Liver (tissue), 9 donors: ENCODE results near the gene PCDHGB5. TPM values are rescaled to one million over a fixed set of nuclear protein-coding genes. Genes with fewer than 3 reads are reported as not detected.
"Not testable (repeated sequence)": the region's sequence is repeated elsewhere in the genome, so short reads cannot be mapped to it uniquely, and the experiment has no call there.

ENCODE experiments used
- DNase-seq: peaks from one replicate; pipeline ENCODE4 v3.0.0-alpha.2; 2017; ENCODE audit warnings: low spot score
- H3K27ac ChIP-seq, 2 donors: one replicate each; pipeline ENCODE4 v1.7.0; 2013; ENCODE audit warnings: inconsistent platforms in 2 of 2, low read length in 2 of 2, control low read depth in 1 of 2, low read depth in 1 of 2, mild to moderate bottlenecking in 1 of 2
- H3K27me3 ChIP-seq, 4 donors: one replicate each; pipeline versions ENCODE4 v1.6.1 to v1.7.0; 2013; ENCODE audit warnings: low read length in 3 of 4, inconsistent platforms in 1 of 4, mild to moderate bottlenecking in 1 of 4, moderate library complexity in 1 of 4; ENCODE audit not compliant: control insufficient read depth in 4 of 4, insufficient read depth in 4 of 4
- H3K36me3 ChIP-seq, 4 donors: one replicate each; pipeline versions ENCODE4 v1.6.1 to v1.7.0; 2013; ENCODE audit warnings: low read length in 3 of 4, mild to moderate bottlenecking in 3 of 4, low read depth in 1 of 4, moderate library complexity in 1 of 4; ENCODE audit not compliant: control insufficient read depth in 4 of 4, insufficient read depth in 3 of 4
- H3K4me1 ChIP-seq, 4 donors: one replicate each; pipeline versions ENCODE4 v1.6.1 to v1.7.0; 2013; ENCODE audit warnings: low read length in 3 of 4, mild to moderate bottlenecking in 3 of 4, moderate library complexity in 1 of 4; ENCODE audit not compliant: control insufficient read depth in 4 of 4, insufficient read depth in 4 of 4
- H3K4me3 ChIP-seq, 3 donors: one replicate each; pipeline versions ENCODE4 v1.6.1 to v1.7.0; 2013; ENCODE audit warnings: low read length in 3 of 3, control low read depth in 1 of 3, low read depth in 1 of 3, mild to moderate bottlenecking in 1 of 3
- H3K9ac ChIP-seq, 2 donors: one replicate each; pipeline ENCODE4 v1.7.0; 2013; ENCODE audit warnings: low read length in 2 of 2, mild to moderate bottlenecking in 2 of 2, moderate library complexity in 2 of 2, control low read depth in 1 of 2, low read depth in 1 of 2
- H3K9me3 ChIP-seq, 4 donors: one replicate each; pipeline versions ENCODE4 v1.6.1 to v1.7.0; 2013; ENCODE audit warnings: low read length in 3 of 4; ENCODE audit not compliant: control insufficient read depth in 4 of 4
- ATF3 ChIP-seq: IDR thresholded peaks from 2 replicates; pipeline ENCODE4 v1.6.1; 2016; ENCODE audit warnings: antibody characterized with exemption
- CTCF ChIP-seq: fragments of 150-350 bp; IDR thresholded peaks from 2 replicates; pipeline ENCODE4 v1.5.1; 2017; ENCODE audit warnings: improper control_type of control experiment, low read depth, low read length; ENCODE audit not compliant: missing input control
- EGR1 ChIP-seq, 2 donors: IDR thresholded peaks; 2 replicates each; pipeline ENCODE4 v1.6.1; 2016 to 2018; ENCODE audit warnings: antibody characterized with exemption in 2 of 2, low read depth in 2 of 2
- FOXA1 ChIP-seq: IDR thresholded peaks from 2 replicates; pipeline ENCODE4 v1.6.1; 2016; ENCODE audit warnings: antibody characterized with exemption
- FOXA2 ChIP-seq: IDR thresholded peaks from 2 replicates; pipeline ENCODE4 v1.6.1; 2016; ENCODE audit warnings: antibody characterized with exemption
- GABPA ChIP-seq, 2 donors: IDR thresholded peaks in 1 of 2; conservative IDR thresholded peaks in 1 of 2; 2 replicates each; pipeline ENCODE4 v1.6.1; 2016; ENCODE audit warnings: antibody characterized with exemption in 2 of 2, mild to moderate bottlenecking in 1 of 2, moderate library complexity in 1 of 2
- HNF4A ChIP-seq, 2 donors: conservative IDR thresholded peaks; 2 replicates each; pipeline ENCODE4 v1.6.1; 2016; ENCODE audit warnings: antibody characterized with exemption in 2 of 2, mild to moderate bottlenecking in 2 of 2
- HNF4G ChIP-seq: IDR thresholded peaks from 2 replicates; pipeline ENCODE4 v1.6.1; 2016; ENCODE audit warnings: antibody characterized with exemption
- JUND ChIP-seq, 2 donors: IDR thresholded peaks; 2 replicates each; pipeline ENCODE4 v1.6.1; 2016; ENCODE audit warnings: antibody characterized with exemption in 2 of 2
- MAX ChIP-seq: IDR thresholded peaks from 2 replicates; pipeline ENCODE4 v1.6.1; 2016; ENCODE audit warnings: antibody characterized with exemption
- NR2F2 ChIP-seq: IDR thresholded peaks from 2 replicates; pipeline ENCODE4 v1.6.1; 2016; ENCODE audit warnings: antibody characterized with exemption
- RAD21 ChIP-seq, 2 donors: IDR thresholded peaks; 2 replicates each; pipeline ENCODE4 v1.6.1; 2016; ENCODE audit warnings: antibody characterized with exemption in 2 of 2, mild to moderate bottlenecking in 2 of 2
- REST ChIP-seq: IDR thresholded peaks from 2 replicates; pipeline ENCODE4 v1.6.1; 2016; ENCODE audit warnings: antibody characterized with exemption, mild to moderate bottlenecking
- RXRA ChIP-seq, 2 donors: IDR thresholded peaks; 2 replicates each; pipeline ENCODE4 v1.6.1; 2017 to 2018; ENCODE audit warnings: antibody characterized with exemption in 2 of 2, mild to moderate bottlenecking in 1 of 2
- SP1 ChIP-seq: IDR thresholded peaks from 2 replicates; pipeline ENCODE4 v1.6.1; 2018; ENCODE audit warnings: antibody characterized with exemption, mild to moderate bottlenecking
- TAF1 ChIP-seq: conservative IDR thresholded peaks from 2 replicates; pipeline ENCODE4 v1.6.1; 2016; ENCODE audit warnings: antibody characterized with exemption, mild to moderate bottlenecking
- YY1 ChIP-seq: IDR thresholded peaks from 2 replicates; pipeline ENCODE4 v1.6.1; 2016; ENCODE audit warnings: antibody characterized with exemption, mild to moderate bottlenecking
- ZBTB33 ChIP-seq: IDR thresholded peaks from 2 replicates; pipeline ENCODE4 v1.6.1; 2016; ENCODE audit warnings: antibody characterized with exemption
- WGBS: extraction: QIAGEN DNeasy Blood & Tissue Kit; methylation state at CpG from one replicate; pipeline ENCODE4 v1.1.7; 2013; 5-methylcytosine and 5-hydroxymethylcytosine counted together
- polyA plus RNA-seq, 2 donors: library from polyadenylated mRNA; stranded (reverse) in 1 of 2; unstranded in 1 of 2; fragments of 200-250 nt in 1 of 2; fragments of >200 nt in 1 of 2; fragmentation: Nextera tagmentation in 1 of 2; extraction: Ambion mirVana in 1 of 2; gene quantifications; one replicate each; pipeline versions ENCODE4 v1.2.1 to v1.2.3, GENCODE V29; 2013 to 2015
- total RNA-seq, 2 donors: library from RNA; depleted of rRNA; stranded (reverse); fragments of >200 nt; gene quantifications; one replicate each; pipeline ENCODE4 v1.2.3, GENCODE V29; 2014
- donor health status: healthy.
- donor health status: healthy.
- donor health status: healthy.
- donor health status: healthy.
- donor health status: healthy.

PCDHGB5 gene
- total and polyA plus RNA-seq, 4 donors = 0.76 to 3.8 (median 2.3) TPM

GRCh38 chr5:141374627-141375026, 23.1 kb upstream of the PCDHGB5 start:
- Histone ChIP-seq H3K4me1 (no peaks in the 10 kb centered on the region), H3K27me3 (peaks cover 0 to 5% (median 0%) of the 10 kb centered on the region in 4 donors), H3K9ac (no peak overlapping the region), H3K27ac (no peak overlapping the region), H3K4me3 (peak overlapping the region in 1 of 3 donors; percentile 41), H3K9me3 (peaks cover 37 to 78% (median 56%) of the 10 kb centered on the region in 4 donors), H3K36me3 (no peaks in the 10 kb centered on the region)
- no peak for TF ChIP-seq RAD21 (IDR thresholded peaks at IDR 0.05)
- TF ChIP-seq RXRA (IDR thresholded peaks at IDR 0.05) = no peak
- TF ChIP-seq HNF4A (conservative IDR thresholded peaks at IDR 0.05) = no peak
- no peak for TF ChIP-seq SP1
- no peak for TF ChIP-seq HNF4G
- no peak for TF ChIP-seq NR2F2
- WGBS = 46% methylated on average over 14 of the region's 14 CpGs
- no peak for DNase-seq

- H3K27ac ChIP-seq, DNase-seq, H3K27me3 ChIP-seq, H3K36me3 ChIP-seq, H3K4me1 ChIP-seq, H3K9ac ChIP-seq: not testable (repeated sequence)
- Histone ChIP-seq H3K9me3 (peaks cover 34 to 75% (median 51%) of the 10 kb centered on the region in 4 donors), H3K4me3 (peak overlapping the region in 2 of 3 donors; percentile 5 to 41)
- WGBS = 47% methylated on average over 43 of the region's 48 CpGs
Measured at GRCh38 chr5:141375444-141376155, 22.1 kb upstream of the PCDHGB5 start.

GRCh38 chr5:141382469-141383294, 15.1 kb upstream of the PCDHGB5 start, which contains the start of gene PCDHGA7:
Gene PCDHGA7, plus strand, starts transcription at chr5:141382742. Its CDS starts 158 bp downstream, at chr5:141382900.
- H3K4me3 ChIP-seq = peak within 1 kb of the TSS; percentile 1 to 69 (median 63)
- peaks cover 0 to 6% (median 0%) of the 10 kb centered on the region in 4 donors for H3K27me3 ChIP-seq
- no peaks in the 10 kb centered on the region for H3K36me3 ChIP-seq
- no peaks in the 10 kb centered on the region for H3K4me1 ChIP-seq
- 16% methylated on average over 37 of the region's 37 CpGs for WGBS
- no peak within 1 kb of the TSS for H3K9ac ChIP-seq
- H3K9me3 ChIP-seq = peaks cover 21 to 67% (median 33%) of the 10 kb centered on the region in 4 donors
- TF ChIP-seq ATF3 (no peak), NR2F2 (no peak), HNF4A (conservative IDR thresholded peaks at IDR 0.05) (no peak), JUND (IDR thresholded peaks at IDR 0.05) (no peak), SP1 (no peak), MAX (no peak), RAD21 (IDR thresholded peaks at IDR 0.05) (no peak), CTCF (no peak), FOXA2 (no peak), RXRA (IDR thresholded peaks at IDR 0.05) (no peak), YY1 (no peak), GABPA (IDR thresholded peaks at IDR 0.05 in 1 of 2, conservative IDR thresholded peaks at IDR 0.05 in 1 of 2) (no peak), HNF4G (no peak), FOXA1 (no peak), EGR1 (IDR thresholded peaks at IDR 0.05; ENCODE audit: low read depth in 2 of 2) (no peak), ZBTB33 (no peak), REST (no peak), TAF1 (no peak)
- no peak within 1 kb of the TSS for H3K27ac ChIP-seq
- no peak for DNase-seq
